ENCODE measurements around the gene BTN1A1. TPM values are rescaled to one million over a fixed set of nuclear protein-coding genes. Genes with fewer than 3 reads are reported as not detected.

The BTN1A1 gene
- total and polyA plus RNA-seq, 9 of the 15 experiments (the other 6 are each of a cell fraction or from before 2014, with no cell fraction given), result 0.01 to 0.15 (median 0.06) TPM; not detected in 4

DNA sequence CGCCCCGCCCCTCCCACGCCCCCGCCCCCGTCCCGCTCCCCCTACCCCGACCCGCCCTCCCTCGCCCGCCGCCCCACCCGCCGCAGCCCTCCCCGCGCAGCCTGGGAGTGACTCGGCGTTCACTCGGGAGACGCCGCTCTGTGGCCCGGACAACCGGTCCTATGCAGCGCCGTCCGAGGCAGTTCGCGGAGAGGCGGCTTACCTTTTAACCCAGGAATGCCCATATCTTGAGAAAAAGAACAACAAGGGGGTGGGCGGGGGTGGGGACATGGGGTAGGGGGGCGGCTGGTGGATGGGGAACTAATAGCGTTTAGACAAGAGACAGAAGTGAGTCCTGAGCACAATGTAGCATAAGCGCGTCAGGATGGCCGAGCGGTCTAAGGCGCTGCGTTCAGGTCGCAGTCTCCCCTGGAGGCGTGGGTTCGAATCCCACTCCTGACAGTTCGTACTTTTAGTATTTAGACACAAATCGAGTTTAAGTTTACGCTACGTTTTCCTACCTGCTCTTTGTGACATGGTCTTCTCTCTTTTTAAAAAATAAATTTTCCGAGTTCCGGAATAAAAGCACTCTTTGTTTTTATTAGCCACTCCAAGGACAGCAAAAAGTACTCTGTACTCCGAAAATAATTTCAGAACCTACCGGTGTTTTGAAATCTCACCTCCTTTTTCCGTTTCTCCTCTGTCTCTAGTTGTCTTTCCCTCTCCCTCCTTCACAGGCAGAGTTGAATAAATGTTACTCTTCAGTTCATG, 20.9 kb downstream of the BTN1A1 start (continued):
- TF ChIP-seq, protein P1, sequence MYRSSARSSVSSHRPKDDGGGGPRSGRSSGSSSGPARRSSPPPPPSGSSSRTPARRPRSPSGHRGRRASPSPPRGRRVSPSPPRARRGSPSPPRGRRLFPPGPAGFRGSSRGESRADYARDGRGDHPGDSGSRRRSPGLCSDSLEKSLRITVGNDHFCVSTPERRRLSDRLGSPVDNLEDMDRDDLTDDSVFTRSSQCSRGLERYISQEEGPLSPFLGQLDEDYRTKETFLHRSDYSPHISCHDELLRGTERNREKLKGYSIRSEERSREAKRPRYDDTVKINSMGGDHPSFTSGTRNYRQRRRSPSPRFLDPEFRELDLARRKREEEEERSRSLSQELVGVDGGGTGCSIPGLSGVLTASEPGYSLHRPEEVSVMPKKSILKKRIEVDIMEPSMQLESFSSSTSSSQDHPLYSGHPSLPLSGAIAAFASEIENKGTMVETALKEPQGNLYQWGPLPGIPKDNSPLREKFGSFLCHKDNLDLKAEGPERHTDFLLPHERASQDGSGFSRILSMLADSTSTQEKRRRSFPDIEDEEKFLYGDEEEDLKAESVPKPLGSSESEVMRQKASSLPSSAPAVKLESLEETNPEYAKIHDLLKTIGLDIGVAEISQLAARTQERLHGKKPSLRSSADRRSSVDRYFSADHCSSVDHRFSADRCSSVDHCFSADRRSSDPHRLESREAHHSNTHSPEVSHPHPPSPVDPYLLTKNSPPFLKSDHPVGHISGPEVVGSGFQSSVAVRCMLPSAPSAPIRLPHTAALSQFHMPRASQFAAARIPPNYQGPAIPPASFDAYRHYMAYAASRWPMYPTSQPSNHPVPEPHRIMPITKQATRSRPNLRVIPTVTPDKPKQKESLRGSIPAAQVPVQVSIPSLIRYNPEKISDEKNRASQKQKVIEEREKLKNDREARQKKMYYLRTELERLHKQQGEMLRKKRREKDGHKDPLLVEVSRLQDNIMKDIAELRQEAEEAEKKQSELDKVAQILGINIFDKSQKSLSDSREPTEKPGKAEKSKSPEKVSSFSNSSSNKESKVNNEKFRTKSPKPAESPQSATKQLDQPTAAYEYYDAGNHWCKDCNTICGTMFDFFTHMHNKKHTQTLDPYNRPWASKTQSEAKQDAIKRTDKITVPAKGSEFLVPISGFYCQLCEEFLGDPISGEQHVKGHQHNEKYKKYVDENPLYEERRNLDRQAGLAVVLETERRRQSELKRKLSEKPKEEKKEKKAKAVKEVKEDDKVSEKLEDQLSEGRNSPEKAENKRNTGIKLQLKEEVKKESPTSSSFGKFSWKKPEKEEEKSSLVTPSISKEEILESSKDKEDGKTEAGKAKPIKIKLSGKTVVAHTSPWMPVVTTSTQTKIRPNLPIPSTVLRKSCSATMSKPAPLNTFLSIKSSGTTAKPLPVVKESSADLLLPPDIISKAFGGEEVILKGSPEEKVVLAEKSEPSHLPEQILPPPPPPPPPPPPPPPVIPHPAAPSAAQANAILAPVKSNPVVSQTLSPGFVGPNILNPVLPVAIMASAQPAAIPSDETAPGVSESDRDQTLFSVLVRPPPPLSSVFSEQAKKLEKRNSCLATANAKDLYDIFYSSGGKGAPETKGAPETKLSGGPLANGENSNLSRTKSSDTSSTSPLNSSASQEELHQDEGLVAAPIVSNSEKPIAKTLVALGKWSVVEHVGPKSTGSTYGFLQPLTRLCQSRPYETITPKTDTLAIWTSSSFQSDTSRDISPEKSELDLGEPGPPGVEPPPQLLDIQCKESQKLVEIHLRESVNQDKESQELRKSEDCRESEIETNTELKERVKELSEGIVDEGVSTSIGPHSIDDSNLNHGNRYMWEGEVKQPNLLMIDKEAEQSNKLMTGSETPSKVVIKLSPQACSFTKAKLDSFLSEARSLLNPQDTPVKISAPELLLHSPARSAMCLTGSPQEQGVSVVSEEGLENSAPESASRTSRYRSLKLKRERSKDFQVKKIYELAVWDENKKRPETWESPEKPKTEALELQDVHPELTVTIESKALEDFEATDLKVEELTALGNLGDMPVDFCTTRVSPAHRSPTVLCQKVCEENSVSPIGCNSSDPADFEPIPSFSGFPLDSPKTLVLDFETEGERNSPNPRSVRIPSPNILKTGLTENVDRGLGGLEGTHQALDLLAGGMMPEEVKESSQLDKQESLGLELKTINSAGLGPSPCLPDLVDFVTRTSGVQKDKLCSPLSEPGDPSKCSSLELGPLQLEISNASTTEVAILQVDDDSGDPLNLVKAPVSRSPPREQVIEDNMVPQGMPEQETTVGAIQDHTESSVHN (IDR thresholded peaks at IDR 0.05; ENCODE audit: borderline replicate concordance in 1 of 2, low read depth in 1 of 2), result peak in 1 of 2 experiments; percentile 42; a peak in 1 of 4 replicates
- TF ChIP-seq ZNF780A (CRISPR knock-in tag; IDR thresholded peaks at IDR 0.05), result no peak
- 0 out of 2 replicates have a peak, but pooled peaks have one; percentile 12 for TF ChIP-seq MBD2 (IDR thresholded peaks at IDR 0.05; ENCODE audit: borderline replicate concordance, low read depth)
- peak in 1 of 2 experiments; percentile 75; a peak in 1 of 4 replicates for TF ChIP-seq KDM4B (IDR thresholded peaks at IDR 0.05; ENCODE audit: borderline replicate concordance in 2 of 2, low read depth in 1 of 2)
- no peak for TF ChIP-seq SMAD1 (IDR thresholded peaks at IDR 0.05; ENCODE audit: low read depth, low read length, partially characterized antibody)
- TF ChIP-seq FIP1L1 (IDR thresholded peaks at IDR 0.05; ENCODE audit: low read depth, low read length, poor library complexity, severe bottlenecking), result no peak
- TF ChIP-seq EGR1 (conservative IDR thresholded peaks at IDR 0.05), result peak; percentile 59; the same call in 1 of the 2 replicates
- TF ChIP-seq HIVEP1 (CRISPR knock-in tag; IDR thresholded peaks at IDR 0.05), result no peak
- TF ChIP-seq NR4A1 (CRISPR knock-in tag; IDR thresholded peaks at IDR 0.05), result no peak
- TF ChIP-seq NR4A1 (tag; IDR thresholded peaks at IDR 0.05), result no peak
- TF ChIP-seq CSDE1 (IDR thresholded peaks at IDR 0.05), result peak in 1 of 2 experiments; percentile 80; a peak in 2 of 4 replicates
- TF ChIP-seq, protein P2, sequence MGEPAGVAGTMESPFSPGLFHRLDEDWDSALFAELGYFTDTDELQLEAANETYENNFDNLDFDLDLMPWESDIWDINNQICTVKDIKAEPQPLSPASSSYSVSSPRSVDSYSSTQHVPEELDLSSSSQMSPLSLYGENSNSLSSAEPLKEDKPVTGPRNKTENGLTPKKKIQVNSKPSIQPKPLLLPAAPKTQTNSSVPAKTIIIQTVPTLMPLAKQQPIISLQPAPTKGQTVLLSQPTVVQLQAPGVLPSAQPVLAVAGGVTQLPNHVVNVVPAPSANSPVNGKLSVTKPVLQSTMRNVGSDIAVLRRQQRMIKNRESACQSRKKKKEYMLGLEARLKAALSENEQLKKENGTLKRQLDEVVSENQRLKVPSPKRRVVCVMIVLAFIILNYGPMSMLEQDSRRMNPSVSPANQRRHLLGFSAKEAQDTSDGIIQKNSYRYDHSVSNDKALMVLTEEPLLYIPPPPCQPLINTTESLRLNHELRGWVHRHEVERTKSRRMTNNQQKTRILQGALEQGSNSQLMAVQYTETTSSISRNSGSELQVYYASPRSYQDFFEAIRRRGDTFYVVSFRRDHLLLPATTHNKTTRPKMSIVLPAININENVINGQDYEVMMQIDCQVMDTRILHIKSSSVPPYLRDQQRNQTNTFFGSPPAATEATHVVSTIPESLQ (CRISPR knock-in tag; IDR thresholded peaks at IDR 0.05), result no peak
- 0 out of 4 replicates have a peak, but pooled peaks of 1 of the 2 experiments have one; percentile 44 for TF ChIP-seq RCOR1 (IDR thresholded peaks at IDR 0.05; ENCODE audit: borderline replicate concordance in 1 of 2, low read depth in 2 of 2, low read length in 2 of 2)
- TF ChIP-seq HDAC3 (IDR thresholded peaks at IDR 0.05; ENCODE audit: borderline replicate concordance, partially characterized antibody), result peak; percentile 72
- no peak for TF ChIP-seq CXXC5 (CRISPR knock-in tag; IDR thresholded peaks at IDR 0.05)
- TF ChIP-seq PHB (CRISPR knock-in tag; IDR thresholded peaks at IDR 0.05), result no peak
- no peak for TF ChIP-seq HNRNPLL (IDR thresholded peaks at IDR 0.05; ENCODE audit: low read depth, low read length, poor library complexity, severe bottlenecking)
- TF ChIP-seq BMI1 (IDR thresholded peaks at IDR 0.05; ENCODE audit: low read length), result no peak
